Activated T-cell treated with anti-CD3 and anti-CD28 coated beads, Interleukin-2, amount 50 U/mL, for 4 hours (primary cell): ENCODE data around the gene COL4A1. TPM values are rescaled to one million over a fixed set of nuclear protein-coding genes. Genes with fewer than 3 reads are reported as not detected.

Source experiments
- ATAC-seq, 2 donors: fragments of 200-7000 bp; cut with Tn5 transposase; one replicate each; pipeline ENCODE4 v1.10.0; 2021
- DNase-seq: peaks from one replicate; pipeline ENCODE4 v3.0.0-alpha.2; 2020
- H3K27me3 Mint-ChIP-seq: one replicate; pipeline ENCODE4 v1.8.0; 2021; ENCODE audit warnings: low read depth, mixed read lengths
- H3K36me3 Mint-ChIP-seq: one replicate; pipeline ENCODE4 v1.8.0; 2022; ENCODE audit warnings: mixed read lengths; ENCODE audit not compliant: insufficient read depth
- H3K4me1 Mint-ChIP-seq: one replicate; pipeline ENCODE4 v1.8.0; 2021; ENCODE audit warnings: low read depth, mixed read lengths
- H3K4me3 Mint-ChIP-seq: one replicate; pipeline ENCODE4 v1.8.0; 2021; ENCODE audit warnings: mild to moderate bottlenecking, moderate library complexity, mixed read lengths
- H3K9me3 Mint-ChIP-seq: one replicate; pipeline ENCODE4 v1.8.0; 2021; ENCODE audit warnings: mixed read lengths
- total RNA-seq, 3 donors: library from RNA; stranded (reverse); gene quantifications; one replicate each; pipeline ENCODE4 v1.2.1, GENCODE V29; 2021

COL4A1 gene
- total RNA-seq, 3 donors from 2014 or later, result 0.42 to 0.66 (median 0.54) TPM

- H3K27me3 Mint-ChIP-seq, result peaks cover 4% of the 10 kb centered on the region
- ATAC-seq, result no peak
- no peaks in the 10 kb centered on the region for H3K36me3 Mint-ChIP-seq
- no peaks in the 10 kb centered on the region for H3K9me3 Mint-ChIP-seq
- H3K4me3 Mint-ChIP-seq, result no peak overlapping the region
- H3K4me1 Mint-ChIP-seq, result no peaks in the 10 kb centered on the region
- DNase-seq, result no peak
Measured at GRCh38 chr13:110215606-110216005, 91.4 kb downstream of the COL4A1 start.

- DNase-seq (no peak), ATAC-seq (no peak)
- no peak overlapping the region for H3K4me3 Mint-ChIP-seq
- H3K9me3 Mint-ChIP-seq, result no peaks in the 10 kb centered on the region
- H3K27me3 Mint-ChIP-seq, result peaks cover 4% of the 10 kb centered on the region
- no peaks in the 10 kb centered on the region for H3K4me1 Mint-ChIP-seq
- H3K36me3 Mint-ChIP-seq, result no peaks in the 10 kb centered on the region
Measured at GRCh38 chr13:110214637-110215036, 92.3 kb downstream of the COL4A1 start.

- H3K27me3 Mint-ChIP-seq, result peaks cover 4% of the 10 kb centered on the region
- no peak for DNase-seq
- no peaks in the 10 kb centered on the region for H3K4me1 Mint-ChIP-seq
- no peaks in the 10 kb centered on the region for H3K36me3 Mint-ChIP-seq
- no peak for ATAC-seq
- no peaks in the 10 kb centered on the region for H3K9me3 Mint-ChIP-seq
- H3K4me3 Mint-ChIP-seq, result no peak overlapping the region
Measured at GRCh38 chr13:110213461-110214074, 93.4 kb downstream of the COL4A1 start.

GRCh38 chr13:110212529-110212928 is 94.4 kb downstream of the COL4A1 start:
- Mint-ChIP-seq H3K9me3 (no peaks in the 10 kb centered on the region), H3K27me3 (peaks cover 4% of the 10 kb centered on the region), H3K36me3 (no peaks in the 10 kb centered on the region), H3K4me1 (no peaks in the 10 kb centered on the region), H3K4me3 (no peak overlapping the region)
- ATAC-seq (no peak), DNase-seq (no peak)

GRCh38 chr13:110211735-110212134 is 95.2 kb downstream of the COL4A1 start:
- ATAC-seq (no peak), DNase-seq (no peak)
- Mint-ChIP-seq H3K4me3 (no peak overlapping the region), H3K36me3 (no peaks in the 10 kb centered on the region), H3K4me1 (no peaks in the 10 kb centered on the region), H3K9me3 (no peaks in the 10 kb centered on the region), H3K27me3 (peaks cover 6% of the 10 kb centered on the region)

GRCh38 chr13:110211046-110211445 is 95.9 kb downstream of the COL4A1 start:
- ATAC-seq, result no peak
- Mint-ChIP-seq H3K4me3 (no peak overlapping the region), H3K36me3 (no peaks in the 10 kb centered on the region), H3K4me1 (no peaks in the 10 kb centered on the region), H3K27me3 (peaks cover 6% of the 10 kb centered on the region), H3K9me3 (no peaks in the 10 kb centered on the region)
- no peak for DNase-seq

- Mint-ChIP-seq H3K9me3 (no peaks in the 10 kb centered on the region), H3K27me3 (peaks cover 6% of the 10 kb centered on the region), H3K36me3 (no peaks in the 10 kb centered on the region), H3K4me1 (no peaks in the 10 kb centered on the region), H3K4me3 (no peak overlapping the region)
- ATAC-seq (no peak), DNase-seq (no peak)
Measured at GRCh38 chr13:110210604-110210985, 96.4 kb downstream of the COL4A1 start.

- no peak overlapping the region for H3K4me3 Mint-ChIP-seq
- H3K36me3 Mint-ChIP-seq, result no peaks in the 10 kb centered on the region
- DNase-seq (no peak), ATAC-seq (no peak)
- peaks cover 6% of the 10 kb centered on the region for H3K27me3 Mint-ChIP-seq
- no peaks in the 10 kb centered on the region for H3K4me1 Mint-ChIP-seq
- no peaks in the 10 kb centered on the region for H3K9me3 Mint-ChIP-seq
Measured at GRCh38 chr13:110209950-110210603, 96.9 kb downstream of the COL4A1 start.

- Mint-ChIP-seq H3K36me3 (no peaks in the 10 kb centered on the region), H3K4me3 (no peak overlapping the region), H3K4me1 (no peaks in the 10 kb centered on the region), H3K9me3 (no peaks in the 10 kb centered on the region), H3K27me3 (peaks cover 6% of the 10 kb centered on the region)
- ATAC-seq (no peak), DNase-seq (no peak)
Measured at GRCh38 chr13:110208116-110208515, 98.8 kb downstream of the COL4A1 start.

GRCh38 chr13:110206996-110207395 is 100.0 kb downstream of the COL4A1 start:
- Mint-ChIP-seq H3K9me3 (no peaks in the 10 kb centered on the region), H3K27me3 (peaks cover 6% of the 10 kb centered on the region), H3K36me3 (no peaks in the 10 kb centered on the region), H3K4me1 (no peaks in the 10 kb centered on the region), H3K4me3 (no peak overlapping the region)
- DNase-seq (no peak), ATAC-seq (no peak)

- H3K9me3 Mint-ChIP-seq, result no peaks in the 10 kb centered on the region
- H3K27me3 Mint-ChIP-seq, result peaks cover 6% of the 10 kb centered on the region
- no peaks in the 10 kb centered on the region for H3K4me1 Mint-ChIP-seq
- no peak for ATAC-seq
- DNase-seq, result no peak
- no peaks in the 10 kb centered on the region for H3K36me3 Mint-ChIP-seq
- no peak overlapping the region for H3K4me3 Mint-ChIP-seq
Measured at GRCh38 chr13:110206185-110206584, 100.8 kb downstream of the COL4A1 start.

GRCh38 chr13:110201114-110201513 is 105.8 kb downstream of the COL4A1 start:
- ATAC-seq, result no peak

GRCh38 chr13:110200276-110200870 is 106.6 kb downstream of the COL4A1 start:
- Mint-ChIP-seq H3K4me1 (no peaks in the 10 kb centered on the region), H3K4me3 (no peak overlapping the region), H3K36me3 (no peaks in the 10 kb centered on the region), H3K9me3 (no peaks in the 10 kb centered on the region), H3K27me3 (peaks cover 21% of the 10 kb centered on the region)
- ATAC-seq (no peak), DNase-seq (no peak)

More at GRCh38 chr13:110201114-110201513, 105.8 kb downstream of the COL4A1 start:
- Mint-ChIP-seq H3K9me3 (no peaks in the 10 kb centered on the region), H3K4me1 (no peaks in the 10 kb centered on the region), H3K36me3 (no peaks in the 10 kb centered on the region), H3K27me3 (peaks cover 20% of the 10 kb centered on the region), H3K4me3 (no peak overlapping the region)
- no peak for DNase-seq

GRCh38 chr13:110199046-110199831 is 107.7 kb downstream of the COL4A1 start:
- peaks cover 21% of the 10 kb centered on the region for H3K27me3 Mint-ChIP-seq
- H3K36me3 Mint-ChIP-seq, result no peaks in the 10 kb centered on the region
- no peaks in the 10 kb centered on the region for H3K9me3 Mint-ChIP-seq
- ATAC-seq, result no peak
- no peaks in the 10 kb centered on the region for H3K4me1 Mint-ChIP-seq
- no peak for DNase-seq
- H3K4me3 Mint-ChIP-seq, result no peak overlapping the region
